Transverse colon (tissue), 4 donors: ENCODE measurements around the gene APLN. TPM values are rescaled to one million over a fixed set of nuclear protein-coding genes. Genes with fewer than 3 reads are reported as not detected.
A peak's percentile ranks its signal among the peaks of the same experiment; 100 is the strongest.

Experiments
- DNase-seq: peaks from one replicate; pipeline ENCODE4 v3.0.0-alpha.2; 2019
- H3K27ac ChIP-seq, 4 donors: fragments of 200-600 bp; sonication (generic); 2 replicates each; pipeline ENCODE4 v1.5.1; 2016 to 2018; ENCODE audit warnings: inconsistent platforms in 4 of 4
- H3K27me3 ChIP-seq: fragments of 200-600 bp; sonication (generic); 2 replicates; pipeline ENCODE4 v1.5.1; 2017; ENCODE audit warnings: inconsistent platforms
- H3K36me3 ChIP-seq, 4 donors: fragments of 200-600 bp; sonication (generic); 2 replicates each; pipeline ENCODE4 v1.5.1; 2017 to 2019; ENCODE audit warnings: inconsistent platforms in 4 of 4
- H3K4me1 ChIP-seq, 4 donors: fragments of 200-600 bp; sonication (generic); 2 replicates each; pipeline ENCODE4 v1.5.1; 2017 to 2020; ENCODE audit warnings: inconsistent platforms in 4 of 4
- H3K4me3 ChIP-seq, 4 donors: fragments of 200-600 bp; sonication (generic); 1 replicate in 1 of 4; 2 replicates in 3 of 4; pipeline versions ENCODE4 v1.5.1 to v1.6.1; 2017 to 2019; ENCODE audit warnings: inconsistent platforms in 4 of 4
- H3K9me3 ChIP-seq, 2 donors: fragments of 200-600 bp; sonication (generic); 2 replicates each; pipeline ENCODE4 v1.5.1; 2017 to 2019; ENCODE audit warnings: inconsistent platforms in 2 of 2
- CTCF ChIP-seq, 5 experiments: fragments of 200-600 bp in 3 of 5; fragments of 450-650 bp in 2 of 5; sonication (generic) in 3 of 5; IDR thresholded peaks; 1 replicate in 2 of 5; 2 replicates in 3 of 5; pipeline ENCODE4 v1.5.1; 2016 to 2017; ENCODE audit warnings: antibody characterized with exemption in 5 of 5, inconsistent platforms in 3 of 5, mild to moderate bottlenecking in 2 of 5, moderate library complexity in 1 of 5
- EP300 ChIP-seq: sonication (generic); formaldehyde crosslinking; IDR thresholded peaks from one replicate; pipeline ENCODE4 v1.6.1; 2017; ENCODE audit warnings: antibody characterized with exemption, low read depth
- POLR2A ChIP-seq: fragments of 450-650 bp; IDR thresholded peaks from one replicate; pipeline ENCODE4 v1.6.1; 2016; ENCODE audit warnings: antibody characterized with exemption, mild to moderate bottlenecking, moderate library complexity
- POLR2AphosphoS5 ChIP-seq, 3 donors: sonication (generic); formaldehyde crosslinking; IDR thresholded peaks; one replicate each; pipeline ENCODE4 v1.6.1; 2016; ENCODE audit warnings: antibody characterized with exemption in 3 of 3
- WGBS, 2 donors: methylation state at CpG; one replicate each; pipeline ENCODE4 v1.1.5; 2018; ENCODE audit warnings: low coverage in 1 of 2; 5-methylcytosine and 5-hydroxymethylcytosine counted together
- in situ Hi-C, 4 donors: fragments of 200-750 bp; cut with MboI; loops; one replicate each; pipeline versions ENCODE4 v1.15.0 to v1.15.1; 2017; ENCODE audit warnings: low sequenced_read_pairs in 3 of 4, low pct_ligation_motif_present in 1 of 4, low pct_unique_long_range_greater_than_20kb in 1 of 4
- intact Hi-C: fragments of 100-400 bp; cut with DNase I; formaldehyde crosslinking; loops from one replicate; pipeline ENCODE4 v1.15.1; 2023; ENCODE audit warnings: low total_unique reads
- total RNA-seq, 4 donors: library from RNA; depleted of rRNA; stranded (reverse); fragments of >200 nt; gene quantifications; one replicate each; pipeline ENCODE4 v1.1.0, GENCODE V29; 2016

Gene APLN
- total RNA-seq, 4 donors from 2014 or later = not detected

GRCh38 chrX:129606918-129607317, 47.8 kb downstream of the APLN start:
- no peaks in the 10 kb centered on the region for H3K27me3 ChIP-seq
- no peak overlapping the region for H3K4me3 ChIP-seq
- no peaks in the 10 kb centered on the region for H3K36me3 ChIP-seq
- no peak for TF ChIP-seq EP300
- peak; percentile 66 to 90 (median 75) for TF ChIP-seq CTCF (IDR thresholded peaks at IDR 0.05)
- H3K4me1 ChIP-seq = peaks cover 0 to 11% (median 2%) of the 10 kb centered on the region in 4 donors
- no peak overlapping the region for H3K27ac ChIP-seq
- intact Hi-C loops = no loop called here
- 0 to 5% methylated on average over 1 to 5 of the region's 5 CpGs for WGBS, 2 donors
- in situ Hi-C loops = loop anchor here (10.0 to 25.0 kb wide), 5 partner anchors 118 to 1305 kb away; partner anchors contain the start of genes ENOX2 (in 1 of the 4) and UTP14A (in 1 of the 4)
- DNase-seq = peak; percentile 74
- no peaks in the 10 kb centered on the region for H3K9me3 ChIP-seq

DNA sequence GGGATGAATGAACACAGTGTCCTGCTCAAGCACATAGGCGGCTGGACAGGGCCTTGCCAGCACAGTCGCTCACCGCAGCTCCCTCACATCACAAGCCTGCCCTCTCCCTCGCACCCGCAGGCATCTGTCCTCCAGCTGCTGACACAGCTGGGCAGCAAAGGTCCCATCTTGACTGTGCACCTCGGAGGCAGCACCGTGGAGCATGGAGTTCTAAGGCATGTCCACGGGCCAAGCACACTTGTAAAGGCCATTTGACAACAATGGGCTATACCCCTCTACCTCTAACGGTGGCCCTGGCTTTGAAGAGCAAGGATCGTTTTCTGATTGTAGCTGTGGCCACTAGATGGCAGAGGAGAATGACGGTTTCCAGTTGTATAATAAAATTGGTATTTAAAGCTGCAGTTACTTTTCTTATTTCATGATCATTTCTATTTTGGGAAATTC, 53.8 kb downstream of the APLN start:
- in situ Hi-C loops = loop anchor here (10.0 to 25.0 kb wide), 5 partner anchors 124 to 1311 kb away; partner anchors contain the start of genes ENOX2 (in 1 of the 4) and UTP14A (in 1 of the 4)
- DNase-seq = no peak
- 0 to 33% methylated on average over 1 to 11 of the region's 11 CpGs for WGBS, 2 donors

DNA sequence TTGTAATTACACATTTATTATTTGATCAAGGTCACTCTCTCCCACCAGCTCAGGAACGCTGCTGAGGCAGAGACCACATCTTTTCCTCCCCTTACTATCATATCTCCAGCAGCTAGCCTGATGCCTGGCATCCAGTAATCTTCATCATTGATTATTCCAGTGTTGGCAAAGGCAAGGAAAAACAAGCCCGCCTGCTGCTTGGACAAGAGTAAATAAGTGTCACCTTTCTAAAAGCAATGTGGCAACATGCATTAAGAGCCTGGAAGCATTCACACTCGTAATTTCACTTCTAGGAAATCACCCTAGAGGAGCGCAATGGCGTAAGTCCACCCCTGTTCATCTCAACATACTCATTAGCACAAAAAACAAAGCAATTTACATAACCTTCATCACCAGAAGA, 54.8 kb downstream of the APLN start:
- no peak for DNase-seq
- Histone ChIP-seq H3K9me3 (no peaks in the 10 kb centered on the region), H3K27me3 (no peaks in the 10 kb centered on the region), H3K27ac (no peak overlapping the region), H3K4me1 (peaks cover 0 to 7% (median 2%) of the 10 kb centered on the region in 4 donors), H3K36me3 (no peaks in the 10 kb centered on the region), H3K4me3 (no peak overlapping the region)
- in situ Hi-C loops = loop anchor here (10.0 to 25.0 kb wide), 5 partner anchors 125 to 1312 kb away; partner anchors contain the start of genes ENOX2 (in 1 of the 4) and UTP14A (in 1 of the 4)
- intact Hi-C loops = no loop called here
- TF ChIP-seq CTCF (IDR thresholded peaks at IDR 0.05) (no peak), POLR2AphosphoS5 (IDR thresholded peaks at IDR 0.05) (no peak), POLR2A (no peak), EP300 (no peak)
- 75 to 90% methylated on average over 4 to 5 of the region's 5 CpGs for WGBS, 2 donors

More for the DNA sequence above, 53.8 kb downstream of the APLN start:
- Histone ChIP-seq H3K4me3 (no peak overlapping the region), H3K4me1 (peaks cover 0 to 7% (median 2%) of the 10 kb centered on the region in 4 donors), H3K27me3 (no peaks in the 10 kb centered on the region), H3K36me3 (no peaks in the 10 kb centered on the region), H3K27ac (no peak overlapping the region), H3K9me3 (no peaks in the 10 kb centered on the region)
- TF ChIP-seq POLR2A (no peak), EP300 (no peak), POLR2AphosphoS5 (IDR thresholded peaks at IDR 0.05) (no peak), CTCF (IDR thresholded peaks at IDR 0.05) (peak; percentile 36 to 59 (median 41))
- intact Hi-C loops = no loop called here

GRCh38 chrX:129599499-129599898, 55.3 kb downstream of the APLN start:
- intact Hi-C loops = no loop called here
- in situ Hi-C loops = loop anchor here in 1 of 4 donors (25.0 kb wide), 1 partner anchor 463 kb away; no protein-coding TSS in a partner anchor
- peaks cover 0 to 5% (median 2%) of the 10 kb centered on the region in 4 donors for H3K4me1 ChIP-seq
- no peak for TF ChIP-seq EP300
- no peak for TF ChIP-seq POLR2AphosphoS5 (IDR thresholded peaks at IDR 0.05)
- TF ChIP-seq CTCF (IDR thresholded peaks at IDR 0.05) = no peak
- no peak for TF ChIP-seq POLR2A
- no peak overlapping the region for H3K27ac ChIP-seq
- H3K36me3 ChIP-seq = no peaks in the 10 kb centered on the region
- no peak overlapping the region for H3K4me3 ChIP-seq
- no peaks in the 10 kb centered on the region for H3K27me3 ChIP-seq
- no peaks in the 10 kb centered on the region for H3K9me3 ChIP-seq
- DNase-seq = no peak
- 66% methylated on average over 5 of the region's 5 CpGs; no CpG with 5 or more reads in 1 of the 2 donors for WGBS, 2 donors
